Stimulated activated naive CD8-positive, alpha-beta T cell treated with anti-CD3 and anti-CD28 coated beads, Interleukin-15, amount 100 ng/mL, for 72 hours (primary cell): ENCODE results near the gene ITGA11.
A peak's percentile ranks its signal among the peaks of the same experiment; 100 is the strongest.

Experiments
- ATAC-seq: fragments of 150-1000 bp; cut with Tn5 transposase; 2 replicates; pipeline ENCODE4 v1.10.0; 2021; ENCODE audit warnings: mild to moderate bottlenecking, moderate library complexity
- DNase-seq, 2 donors: peaks; one replicate each; pipeline ENCODE4 v3.0.0; 2021 to 2022
- H3K27ac Mint-ChIP-seq, 2 donors: one replicate each; pipeline ENCODE4 v1.8.0; 2022; ENCODE audit warnings: mild to moderate bottlenecking in 2 of 2, mixed read lengths in 2 of 2, moderate library complexity in 2 of 2
- H3K27me3 Mint-ChIP-seq: one replicate; pipeline ENCODE4 v1.8.0; 2022; ENCODE audit warnings: mixed read lengths
- H3K4me1 Mint-ChIP-seq: one replicate; pipeline ENCODE4 v1.8.0; 2022; ENCODE audit warnings: mild to moderate bottlenecking, mixed read lengths
- H3K4me3 Mint-ChIP-seq, 2 donors: one replicate each; pipeline ENCODE4 v1.8.0; 2022; ENCODE audit warnings: mild to moderate bottlenecking in 2 of 2, mixed read lengths in 2 of 2, moderate library complexity in 1 of 2
- H3K9me3 Mint-ChIP-seq, 2 donors: one replicate each; pipeline ENCODE4 v1.8.0; 2022; ENCODE audit warnings: mixed read lengths in 2 of 2

Gene ITGA11

DNA sequence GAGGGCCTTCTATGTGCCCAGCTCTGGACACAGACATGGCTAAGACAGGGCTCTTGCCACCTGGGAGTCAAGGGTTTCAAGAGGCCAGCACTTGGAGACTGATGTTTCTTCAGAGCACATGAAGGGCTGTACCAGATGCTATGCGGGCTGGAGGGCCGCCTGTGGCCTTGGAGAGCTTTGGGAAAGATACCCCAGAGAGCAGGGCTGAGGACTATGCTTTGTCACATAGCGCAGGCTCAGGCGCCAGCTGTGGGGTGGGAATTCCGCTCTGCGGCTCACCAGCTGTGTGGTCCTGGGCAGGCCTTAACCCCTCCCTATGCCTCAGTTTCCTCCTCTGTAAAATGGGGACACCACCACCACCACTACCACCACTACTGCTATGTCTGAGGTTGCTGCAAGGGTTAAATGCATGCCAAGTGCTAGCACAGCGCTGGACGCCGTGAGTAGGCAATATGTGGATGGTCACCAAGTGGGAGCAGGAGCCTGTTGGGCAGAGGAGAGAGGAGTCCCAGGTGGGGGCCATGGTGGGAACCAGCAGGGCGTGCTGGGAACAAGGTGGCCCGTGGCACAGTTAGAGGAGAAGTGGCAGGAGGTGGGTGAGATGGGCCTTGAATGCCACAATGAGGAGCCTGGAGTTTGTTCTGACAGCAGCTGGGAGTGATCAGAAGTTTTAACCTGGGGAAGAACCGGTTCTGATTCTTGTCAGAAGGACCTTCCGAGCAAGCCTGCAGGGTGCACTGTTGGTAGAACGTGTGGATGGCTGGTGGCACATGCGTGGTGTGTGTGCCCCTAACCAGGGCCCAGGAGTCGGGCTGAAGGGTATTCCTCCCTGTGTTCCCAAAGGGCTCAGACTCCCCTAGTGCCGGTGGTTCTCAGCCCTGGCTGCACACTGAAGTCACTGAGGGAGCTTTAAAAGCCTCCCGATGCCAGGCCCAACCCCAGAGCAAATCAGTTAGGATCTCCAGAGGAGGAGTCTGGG, 112.7 kb downstream of the ITGA11 start:
- Mint-ChIP-seq H3K4me3 (no peak overlapping the region), H3K9me3 (no peaks in the 10 kb centered on the region), H3K27ac (no peak overlapping the region), H3K27me3 (no peaks in the 10 kb centered on the region), H3K4me1 (no peaks in the 10 kb centered on the region)
- DNase-seq (no peak), ATAC-seq (no peak)

DNA sequence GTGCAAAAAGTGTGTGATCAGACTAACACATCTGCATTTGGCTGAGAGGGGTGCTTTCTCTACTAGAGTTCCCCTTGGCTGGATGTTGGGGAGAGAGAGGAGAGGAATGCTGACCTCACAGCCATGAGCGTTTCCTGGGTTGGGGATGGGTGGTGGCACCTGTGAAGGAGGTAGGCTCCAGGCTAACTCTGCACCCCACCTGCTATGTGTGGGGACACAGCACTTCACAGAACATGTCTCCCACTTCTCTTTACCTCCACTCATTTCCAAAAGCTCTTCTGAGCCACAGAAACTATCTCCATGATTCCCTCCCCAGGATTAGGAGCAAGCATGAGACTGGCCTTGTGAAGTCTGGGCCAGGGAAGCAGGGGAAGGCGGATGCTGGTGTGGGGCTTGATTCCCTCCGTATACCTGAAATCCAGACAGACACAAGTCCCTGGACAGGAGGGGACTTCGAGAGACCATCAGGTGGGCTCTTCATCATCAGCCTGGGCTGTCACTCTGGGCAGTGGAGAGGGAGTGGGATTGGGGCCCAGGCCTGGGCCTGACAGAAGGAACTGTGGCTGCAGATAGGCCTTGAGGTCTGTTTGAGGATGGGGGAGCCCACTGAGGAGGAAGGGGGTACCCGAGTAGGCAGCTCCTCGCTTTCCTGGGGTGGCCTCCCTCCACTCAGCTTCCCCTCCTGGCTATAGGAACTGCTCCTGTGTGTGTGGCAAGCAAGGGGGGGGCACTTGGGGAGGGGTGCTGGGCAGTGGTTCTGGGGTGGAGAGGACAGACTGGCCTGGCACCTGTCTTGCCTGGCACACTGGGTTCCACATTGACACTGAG, 113.7 kb downstream of the ITGA11 start:
- H3K9me3 Mint-ChIP-seq: no peaks in the 10 kb centered on the region
- no peaks in the 10 kb centered on the region for H3K4me1 Mint-ChIP-seq
- H3K27me3 Mint-ChIP-seq: no peaks in the 10 kb centered on the region
- DNase-seq: no peak
- no peak overlapping the region for H3K4me3 Mint-ChIP-seq
- ATAC-seq: no peak
- peak overlapping the region in 1 of 2 donors; percentile 30 for H3K27ac Mint-ChIP-seq

DNA sequence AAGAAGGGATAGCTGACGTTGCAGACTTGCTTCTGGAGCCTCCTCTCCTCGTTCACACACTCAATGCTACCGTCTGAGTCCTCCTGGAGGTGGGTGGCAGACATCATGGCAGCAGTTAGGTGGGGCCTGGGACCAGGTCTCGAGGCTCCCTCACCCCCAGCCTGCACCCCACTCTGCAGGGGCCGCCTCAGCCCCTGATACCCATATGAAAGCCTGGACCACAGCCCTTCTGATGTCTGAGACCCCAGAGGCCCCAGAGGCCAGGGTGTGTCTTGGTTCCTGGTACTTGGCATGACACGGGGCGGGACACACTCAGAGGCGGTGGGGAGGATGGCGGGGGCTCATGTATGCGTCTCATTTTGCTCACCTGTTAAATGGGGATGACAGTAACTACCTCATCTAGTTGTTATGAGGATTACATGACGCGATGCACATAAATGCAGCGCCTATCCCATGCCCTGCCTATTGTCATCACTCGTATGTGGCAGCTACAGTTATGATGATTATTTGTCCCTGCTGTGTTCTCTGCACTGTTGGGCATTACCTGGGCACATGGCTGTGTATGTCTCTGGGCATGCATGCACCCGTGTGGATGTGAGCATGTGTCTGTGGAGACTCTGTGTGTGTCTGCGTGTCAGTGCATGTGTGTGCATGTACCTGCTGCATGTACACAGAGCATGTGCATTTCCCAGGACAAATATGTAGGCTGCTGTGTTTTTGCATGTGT, 114.5 kb downstream of the ITGA11 start:
- Mint-ChIP-seq H3K4me3 (no peak overlapping the region), H3K27ac (peak overlapping the region in 1 of 2 donors; percentile 30), H3K27me3 (no peaks in the 10 kb centered on the region), H3K9me3 (no peaks in the 10 kb centered on the region), H3K4me1 (no peaks in the 10 kb centered on the region)
- DNase-seq (no peak), ATAC-seq (no peak)

DNA sequence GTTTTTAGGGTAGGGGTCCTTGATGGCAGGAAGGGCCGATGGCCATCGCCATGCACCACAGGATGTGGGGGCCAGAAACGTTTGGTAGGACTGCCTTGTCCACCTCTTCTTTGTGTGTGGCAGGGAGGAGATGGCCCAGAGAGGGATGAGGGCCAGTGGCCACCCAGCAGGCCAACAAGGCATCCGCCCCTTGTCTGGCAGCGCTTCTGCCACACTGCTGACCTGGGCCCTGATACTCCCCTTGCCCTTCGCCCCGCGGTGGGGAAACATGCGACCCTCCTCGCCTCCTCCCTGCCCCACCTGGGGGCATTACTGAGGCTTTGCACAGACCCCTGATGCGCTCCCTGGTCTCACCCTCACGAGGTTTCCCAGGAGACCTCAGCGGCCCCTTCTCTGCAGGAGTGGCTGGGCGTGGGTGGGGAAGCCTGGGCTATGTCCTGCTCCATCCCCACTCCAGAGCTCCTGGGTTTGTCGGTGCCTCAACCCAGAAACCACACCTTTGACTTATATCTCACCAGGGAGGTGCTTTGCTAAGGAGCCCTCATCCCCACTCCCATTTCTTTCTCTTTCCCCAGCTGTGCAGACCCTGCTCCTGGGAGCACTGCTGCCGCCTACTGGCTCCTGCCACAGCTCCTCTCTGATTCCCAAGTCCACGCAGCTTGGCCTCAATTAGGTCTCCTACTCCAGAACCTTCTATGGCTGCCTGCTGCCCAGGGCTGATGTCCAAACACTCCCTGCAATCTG, 115.7 kb downstream of the ITGA11 start:
- no peaks in the 10 kb centered on the region for H3K4me1 Mint-ChIP-seq
- H3K27me3 Mint-ChIP-seq: no peaks in the 10 kb centered on the region
- no peak overlapping the region for H3K27ac Mint-ChIP-seq
- H3K4me3 Mint-ChIP-seq: no peak overlapping the region
- ATAC-seq (no peak), DNase-seq (no peak)
- H3K9me3 Mint-ChIP-seq: no peaks in the 10 kb centered on the region

DNA sequence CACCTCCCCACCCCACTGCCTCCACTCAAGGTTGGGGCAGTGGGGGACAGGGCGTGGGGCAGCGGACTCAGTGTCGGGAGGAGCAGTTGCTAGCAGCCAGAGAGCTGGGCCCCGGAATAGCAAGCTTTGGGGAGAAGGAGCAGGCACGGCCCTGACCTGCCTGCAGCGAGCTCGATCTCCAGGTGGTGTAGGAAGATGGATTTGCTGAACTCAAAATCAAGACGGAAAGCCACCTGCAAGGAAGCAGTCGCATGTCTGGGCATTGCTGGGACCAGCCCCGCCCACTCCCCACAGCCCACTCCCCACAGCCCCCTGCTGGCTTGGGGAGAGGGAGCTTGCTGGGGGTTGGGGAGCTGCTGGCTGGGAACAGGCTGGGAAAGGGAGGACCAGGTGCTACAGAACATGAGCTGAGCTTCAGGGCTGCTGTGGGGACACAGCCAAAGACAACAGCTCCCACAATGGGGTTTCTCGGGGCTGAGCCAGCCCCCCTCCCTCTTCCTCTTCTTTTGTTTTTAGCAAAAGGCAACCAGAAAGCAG, 116.4 kb downstream of the ITGA11 start:
- Mint-ChIP-seq H3K9me3 (no peaks in the 10 kb centered on the region), H3K27ac (no peak overlapping the region), H3K27me3 (no peaks in the 10 kb centered on the region), H3K4me3 (no peak overlapping the region), H3K4me1 (no peaks in the 10 kb centered on the region)
- ATAC-seq: no peak
- DNase-seq: no peak

DNA sequence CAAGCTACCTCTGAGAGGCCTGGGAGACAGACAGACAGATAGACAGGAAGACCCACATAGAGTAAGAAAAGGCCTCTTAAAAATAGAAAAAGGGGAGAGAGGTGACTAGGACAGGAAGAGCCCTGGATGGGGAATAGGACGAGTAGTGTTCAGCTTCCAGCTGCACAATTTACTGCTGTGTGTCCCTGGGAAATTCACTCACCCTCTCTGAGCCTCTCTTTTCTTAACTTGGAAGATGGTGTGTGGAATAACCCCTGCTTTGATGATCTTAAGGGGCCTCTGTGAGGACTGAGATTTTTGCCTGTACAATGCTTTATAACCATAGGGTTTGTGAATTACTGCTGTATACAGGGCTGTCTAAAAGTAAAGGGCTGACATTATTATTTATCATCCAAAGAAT, 116.9 kb downstream of the ITGA11 start:
- no peak for DNase-seq
- no peaks in the 10 kb centered on the region for H3K4me1 Mint-ChIP-seq
- no peaks in the 10 kb centered on the region for H3K9me3 Mint-ChIP-seq
- no peak overlapping the region for H3K27ac Mint-ChIP-seq
- H3K27me3 Mint-ChIP-seq: no peaks in the 10 kb centered on the region
- H3K4me3 Mint-ChIP-seq: no peak overlapping the region
- ATAC-seq: no peak

DNA sequence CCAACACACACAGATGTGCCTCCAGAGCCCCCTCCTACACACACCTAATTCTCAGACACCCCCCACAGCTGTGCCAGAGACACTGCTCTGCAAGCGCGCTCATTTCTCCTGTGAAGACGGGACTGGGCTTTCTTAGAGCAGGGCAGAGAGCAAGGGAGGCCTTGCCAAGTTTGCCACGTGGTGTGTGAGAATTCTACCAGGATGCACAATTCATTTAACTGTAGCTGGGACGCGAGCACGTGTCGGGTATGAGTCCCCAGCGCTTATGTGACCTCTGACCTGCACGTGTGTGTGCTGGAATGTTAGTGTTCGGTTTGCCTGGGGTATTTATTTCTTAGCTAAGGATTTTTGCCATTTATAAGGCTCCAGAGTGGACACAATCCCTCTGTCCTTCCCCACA, 117.4 kb downstream of the ITGA11 start:
- DNase-seq: no peak
- Mint-ChIP-seq H3K4me3 (no peak overlapping the region), H3K27ac (no peak overlapping the region), H3K4me1 (no peaks in the 10 kb centered on the region), H3K9me3 (no peaks in the 10 kb centered on the region), H3K27me3 (no peaks in the 10 kb centered on the region)
- ATAC-seq: no peak

DNA sequence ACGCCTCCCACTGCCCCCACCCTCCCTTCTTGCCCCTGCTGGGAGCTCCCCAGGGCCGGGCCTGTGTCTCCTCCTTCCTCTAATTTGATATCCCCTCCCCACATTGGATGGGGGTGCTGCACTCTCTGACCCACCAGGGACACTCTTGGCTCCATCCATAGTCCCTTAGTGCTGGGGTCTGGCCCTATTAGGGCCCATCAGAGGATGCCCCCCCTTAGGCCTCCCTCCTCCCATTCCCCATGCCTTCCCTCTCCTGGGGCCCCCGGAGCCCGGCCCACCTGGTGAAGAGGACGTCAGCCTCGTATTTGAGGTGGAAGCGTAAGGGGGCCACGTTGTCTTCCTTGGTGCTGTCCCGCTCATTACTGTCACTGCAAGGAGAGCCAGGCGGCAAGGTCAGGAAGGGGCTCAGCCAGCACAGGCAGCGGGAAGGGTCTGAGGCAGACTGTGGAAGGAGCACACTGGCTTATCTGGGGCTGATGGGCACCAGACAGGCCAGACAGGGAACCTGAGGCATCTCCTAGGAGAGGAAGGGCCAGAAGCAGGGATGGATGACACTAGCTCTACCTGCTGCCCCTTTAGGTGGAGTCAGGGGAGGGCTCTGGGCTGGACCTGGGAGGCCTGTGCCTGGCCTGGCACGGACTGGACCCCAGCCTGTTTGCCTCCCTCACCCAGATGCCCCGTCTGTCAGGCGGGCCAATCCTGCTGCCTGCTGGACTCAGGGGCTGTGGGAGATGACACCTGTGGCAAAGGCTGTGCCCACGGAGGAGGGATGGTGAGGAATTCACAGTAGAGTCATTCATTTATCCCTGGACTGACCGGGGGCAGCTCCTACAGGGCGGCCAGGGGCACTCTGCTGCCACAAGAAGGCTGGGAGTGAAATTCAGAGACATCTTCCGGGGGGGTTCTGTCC, 118.2 kb downstream of the ITGA11 start:
- ATAC-seq (peak; percentile 15), DNase-seq (no peak)
- Mint-ChIP-seq H3K9me3 (no peaks in the 10 kb centered on the region), H3K4me3 (no peak overlapping the region), H3K4me1 (no peaks in the 10 kb centered on the region), H3K27ac (peak overlapping the region in 1 of 2 donors; percentile 51), H3K27me3 (no peaks in the 10 kb centered on the region)

DNA sequence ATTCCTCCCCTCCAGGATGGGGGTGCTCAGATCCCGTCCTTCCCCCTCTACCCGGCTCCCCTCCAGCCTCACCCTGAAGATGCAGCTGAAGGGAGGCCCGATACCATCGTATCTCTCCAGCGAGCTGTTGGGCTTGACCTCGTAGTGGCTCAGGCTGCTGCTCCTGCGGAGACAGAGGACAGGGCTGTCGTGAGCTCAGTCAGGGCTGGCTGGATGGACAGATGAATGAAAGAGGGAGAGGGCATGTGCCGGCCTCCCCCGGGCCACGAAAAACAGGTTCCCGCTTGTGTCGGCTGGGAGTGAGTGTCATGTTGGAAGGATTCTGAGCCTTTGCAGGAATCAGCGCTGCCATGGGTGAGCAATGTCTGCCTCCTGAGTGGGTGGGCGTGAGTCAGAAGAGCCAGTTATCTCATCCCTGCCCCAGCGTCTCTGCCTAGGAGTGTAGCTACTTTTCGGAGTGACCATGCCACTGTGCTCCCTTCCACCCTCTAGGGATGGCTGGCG, 119.2 kb downstream of the ITGA11 start:
- Mint-ChIP-seq H3K4me1 (no peaks in the 10 kb centered on the region), H3K27me3 (peaks cover 1% of the 10 kb centered on the region), H3K27ac (no peak overlapping the region), H3K9me3 (no peaks in the 10 kb centered on the region), H3K4me3 (no peak overlapping the region)
- ATAC-seq (no peak), DNase-seq (no peak)

DNA sequence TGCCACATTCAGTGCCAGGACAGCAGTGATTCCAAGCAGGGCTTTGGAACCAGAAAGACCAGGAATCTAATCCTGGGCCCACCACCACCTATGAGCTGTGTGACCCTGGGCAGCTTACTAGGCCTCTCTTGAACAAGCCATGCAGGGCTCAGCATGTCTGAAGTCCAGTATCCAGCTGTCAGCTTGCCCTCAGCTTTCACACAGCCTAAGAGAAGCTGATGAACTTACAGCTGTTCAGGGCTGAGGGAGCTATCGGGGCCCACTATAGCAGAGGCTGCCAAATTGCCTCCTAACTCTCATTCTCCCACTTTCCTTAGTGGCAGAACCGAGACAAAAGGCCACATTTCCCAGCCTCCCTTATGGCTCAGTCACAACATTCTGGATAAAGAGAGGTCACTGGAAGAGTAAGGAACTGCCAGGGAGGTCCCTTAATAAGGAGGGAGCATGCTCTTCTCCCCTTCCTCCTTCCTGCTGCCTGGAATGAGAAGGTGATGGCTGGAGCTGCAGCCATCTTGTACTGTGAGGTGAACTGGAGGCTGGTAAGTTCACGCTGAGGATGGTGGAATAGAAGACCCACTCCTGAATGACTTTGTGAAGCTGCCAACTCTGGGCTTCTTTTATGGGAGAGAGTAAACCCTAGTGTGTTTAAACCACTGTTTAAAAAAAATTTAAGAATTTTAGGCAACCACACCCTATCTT, 120.0 kb downstream of the ITGA11 start:
- ATAC-seq (no peak), DNase-seq (no peak)
- no peak overlapping the region for H3K4me3 Mint-ChIP-seq
- no peak overlapping the region for H3K27ac Mint-ChIP-seq
- peaks cover under 1% of the 10 kb centered on the region for H3K4me1 Mint-ChIP-seq
- no peaks in the 10 kb centered on the region for H3K9me3 Mint-ChIP-seq
- H3K27me3 Mint-ChIP-seq: peaks cover 9% of the 10 kb centered on the region

DNA sequence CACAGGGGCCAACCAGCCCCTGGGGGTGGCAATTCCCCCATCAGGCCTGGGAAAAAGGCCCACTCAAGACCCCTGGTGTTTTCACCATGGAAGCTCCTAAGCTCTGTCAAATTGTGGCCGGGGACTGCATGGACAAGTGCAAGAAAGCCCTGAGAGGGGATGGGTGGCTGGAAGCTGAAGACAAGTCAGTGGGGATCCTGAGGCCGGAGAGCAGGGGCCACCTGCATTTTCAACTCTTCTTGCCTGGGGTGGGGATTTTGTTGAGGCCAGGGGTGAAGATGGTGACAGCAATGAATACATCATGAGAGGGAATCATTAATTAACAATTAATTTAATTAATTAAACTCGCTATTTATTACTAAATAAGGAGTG, 120.5 kb downstream of the ITGA11 start:
- ATAC-seq (no peak), DNase-seq (no peak)
- Mint-ChIP-seq H3K9me3 (no peaks in the 10 kb centered on the region), H3K27ac (no peak overlapping the region), H3K4me1 (peaks cover 6% of the 10 kb centered on the region), H3K4me3 (no peak overlapping the region), H3K27me3 (peaks cover 11% of the 10 kb centered on the region)

DNA sequence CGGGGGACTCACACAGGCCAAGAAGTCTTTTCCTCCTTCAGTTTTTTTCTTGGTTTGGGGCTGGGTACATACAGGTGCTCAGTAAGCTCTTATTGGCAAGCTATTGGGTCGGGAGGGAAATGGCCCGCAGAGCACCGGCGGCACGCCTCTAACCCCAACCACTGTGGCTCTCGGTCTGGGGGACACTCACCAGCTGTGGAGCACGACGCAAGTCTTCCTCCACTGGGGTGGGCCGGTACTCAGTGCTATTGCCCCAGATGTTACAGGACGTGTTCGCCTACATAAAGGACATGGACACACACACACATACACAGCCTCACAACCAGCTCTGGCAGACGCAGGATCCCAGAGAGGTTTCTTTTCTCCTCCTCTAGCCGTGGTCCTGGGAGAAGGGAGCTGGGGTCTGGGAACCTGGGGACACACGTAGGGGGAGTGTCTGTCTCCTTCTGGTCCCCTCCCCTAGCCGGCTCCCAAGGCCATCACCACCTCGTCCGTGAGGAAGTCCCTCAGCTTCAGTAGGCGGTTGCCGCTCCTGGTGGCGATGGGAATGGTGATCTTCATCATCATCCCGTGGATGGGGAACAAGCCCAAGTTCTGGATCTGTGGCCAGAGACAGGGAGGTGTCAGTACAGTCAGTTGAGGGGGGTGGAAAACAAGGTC, 121.0 kb downstream of the ITGA11 start:
- no peaks in the 10 kb centered on the region for H3K9me3 Mint-ChIP-seq
- H3K4me1 Mint-ChIP-seq: peaks cover 11% of the 10 kb centered on the region
- no peak overlapping the region for H3K4me3 Mint-ChIP-seq

DNA sequence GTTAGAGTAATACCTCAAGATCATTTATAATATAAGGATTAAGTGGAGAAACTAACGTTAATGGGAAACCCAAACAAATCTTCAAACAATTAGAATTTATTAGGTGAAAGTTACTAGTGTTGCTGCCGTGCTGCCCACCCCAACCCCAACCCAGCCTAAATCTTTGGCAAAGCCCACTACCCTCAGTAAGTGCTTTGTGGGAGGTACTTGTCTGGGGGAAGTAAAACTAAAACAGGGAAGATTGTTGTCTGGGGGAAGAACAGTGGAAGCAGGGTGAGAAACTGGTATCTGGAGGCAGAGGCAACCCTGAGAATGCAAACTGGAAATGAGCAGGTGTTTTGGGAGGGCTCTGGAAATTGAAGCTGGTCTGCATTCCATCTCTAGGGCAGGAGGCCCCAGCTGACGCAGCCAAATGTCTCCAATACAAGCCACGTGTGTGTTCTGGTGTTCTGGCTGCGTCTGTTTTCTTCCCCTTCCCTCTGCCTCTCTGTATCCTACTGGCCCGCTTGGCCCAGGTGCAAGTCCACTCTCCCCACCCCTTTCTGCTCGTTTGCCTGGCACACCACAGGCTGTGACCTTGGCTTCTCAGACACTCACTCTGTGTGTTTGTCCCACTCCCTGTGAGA, 121.7 kb downstream of the ITGA11 start:
- peaks cover 11% of the 10 kb centered on the region for H3K27me3 Mint-ChIP-seq
- H3K9me3 Mint-ChIP-seq: no peaks in the 10 kb centered on the region
- no peak overlapping the region for H3K27ac Mint-ChIP-seq
- ATAC-seq: no peak
- DNase-seq: no peak
- H3K4me1 Mint-ChIP-seq: peaks cover 11% of the 10 kb centered on the region
- H3K4me3 Mint-ChIP-seq: no peak overlapping the region

More for the DNA sequence above, 121.0 kb downstream of the ITGA11 start:
- H3K27me3 Mint-ChIP-seq: peaks cover 11% of the 10 kb centered on the region
- ATAC-seq (no peak), DNase-seq (no peak)
- no peak overlapping the region for H3K27ac Mint-ChIP-seq
